GM13977 (cell line): ENCODE measurements around the gene PPP4R2.

ENCODE experiments used
- DNase-seq: peaks from one replicate; pipeline ENCODE4 v3.0.0; 2012; ENCODE audit warnings: low spot score
- in situ Hi-C: fragments of 300-500 bp; cut with MboI; formaldehyde crosslinking; loops from one replicate; pipeline ENCODE4 v1.12.0; 2022; ENCODE audit warnings: low sequenced_read_pairs, low pct_unique_long_range_greater_than_20kb, mixed read lengths, inconsistent platforms; ENCODE audit not compliant: unreplicated experiment
- TF ChIP-seq, protein P1 (sequence below): IDR thresholded peaks from 2 replicates; pipeline ENCODE4 v1.5.1; 2012; ENCODE audit warnings: mild to moderate bottlenecking, control low read depth; ENCODE audit not compliant: insufficient read depth; ENCODE audit errors: extremely low read depth, missing control alignments

Gene PPP4R2

DNA sequence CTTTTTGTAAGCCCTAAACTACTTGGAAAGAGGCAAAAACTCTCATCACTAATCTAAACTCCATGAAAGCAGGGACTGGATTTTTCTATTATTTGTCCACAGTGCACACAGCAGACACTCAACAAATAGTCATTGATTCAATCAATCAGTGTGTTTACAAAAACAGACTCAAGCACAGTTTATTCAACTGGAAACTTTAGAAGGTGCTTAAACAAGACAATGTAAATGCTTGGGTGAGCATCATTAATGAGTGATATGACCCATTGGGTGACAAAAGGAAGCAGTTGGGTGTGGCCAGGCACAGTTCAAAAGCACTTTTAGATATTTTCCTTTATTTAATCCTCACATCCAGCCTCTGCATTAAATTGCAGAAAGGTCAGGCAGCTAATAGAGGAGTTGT is 32.0 kb upstream of the PPP4R2 start:
- no peak for DNase-seq
- TF ChIP-seq, protein P1, sequence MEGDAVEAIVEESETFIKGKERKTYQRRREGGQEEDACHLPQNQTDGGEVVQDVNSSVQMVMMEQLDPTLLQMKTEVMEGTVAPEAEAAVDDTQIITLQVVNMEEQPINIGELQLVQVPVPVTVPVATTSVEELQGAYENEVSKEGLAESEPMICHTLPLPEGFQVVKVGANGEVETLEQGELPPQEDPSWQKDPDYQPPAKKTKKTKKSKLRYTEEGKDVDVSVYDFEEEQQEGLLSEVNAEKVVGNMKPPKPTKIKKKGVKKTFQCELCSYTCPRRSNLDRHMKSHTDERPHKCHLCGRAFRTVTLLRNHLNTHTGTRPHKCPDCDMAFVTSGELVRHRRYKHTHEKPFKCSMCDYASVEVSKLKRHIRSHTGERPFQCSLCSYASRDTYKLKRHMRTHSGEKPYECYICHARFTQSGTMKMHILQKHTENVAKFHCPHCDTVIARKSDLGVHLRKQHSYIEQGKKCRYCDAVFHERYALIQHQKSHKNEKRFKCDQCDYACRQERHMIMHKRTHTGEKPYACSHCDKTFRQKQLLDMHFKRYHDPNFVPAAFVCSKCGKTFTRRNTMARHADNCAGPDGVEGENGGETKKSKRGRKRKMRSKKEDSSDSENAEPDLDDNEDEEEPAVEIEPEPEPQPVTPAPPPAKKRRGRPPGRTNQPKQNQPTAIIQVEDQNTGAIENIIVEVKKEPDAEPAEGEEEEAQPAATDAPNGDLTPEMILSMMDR, result no peak
- in situ Hi-C loops, result no loop called here

DNA sequence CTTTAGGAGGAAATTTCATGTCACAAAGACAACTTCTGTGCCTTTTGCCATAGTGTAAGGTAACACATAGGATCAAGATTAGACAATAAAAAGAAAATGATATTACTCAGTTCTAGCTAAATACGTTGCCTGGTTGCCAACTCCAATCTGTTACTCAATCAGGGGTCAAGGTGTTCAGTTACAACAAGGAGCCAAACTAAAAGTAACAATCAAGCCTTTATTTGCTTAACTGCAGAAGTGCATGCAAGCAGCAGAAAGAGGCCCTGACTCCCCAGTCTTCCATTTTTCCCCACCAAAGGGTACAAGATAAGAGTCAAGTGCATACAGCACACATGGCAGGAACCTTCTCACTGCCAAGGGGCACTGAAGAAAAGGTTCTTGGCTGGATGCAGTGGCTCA is 28.3 kb upstream of the PPP4R2 start:
- DNase-seq, result no peak
- in situ Hi-C loops, result no loop called here
- TF ChIP-seq, protein P1, result no peak

DNA sequence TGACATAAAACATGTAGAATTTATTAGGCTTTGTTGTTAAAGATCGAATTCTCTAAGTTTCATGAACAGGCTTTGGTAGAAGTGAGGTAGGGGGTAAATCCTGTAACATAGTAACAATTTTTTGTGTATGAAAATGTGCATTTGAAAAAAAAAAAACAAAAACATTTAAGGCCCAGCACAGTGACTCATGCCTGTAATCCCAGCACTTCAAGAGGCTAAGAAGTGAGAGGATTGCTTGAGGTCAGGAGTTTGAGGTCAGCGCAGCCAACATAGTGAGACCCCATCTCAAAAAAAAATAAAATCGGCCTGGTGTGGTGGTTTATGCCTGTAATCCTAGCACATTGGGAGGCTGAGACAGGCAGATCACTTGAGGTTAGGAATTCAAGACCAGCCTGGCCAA is 26.8 kb upstream of the PPP4R2 start:
- DNase-seq, result no peak
- TF ChIP-seq, protein P1, result no peak
- in situ Hi-C loops, result no loop called here

DNA sequence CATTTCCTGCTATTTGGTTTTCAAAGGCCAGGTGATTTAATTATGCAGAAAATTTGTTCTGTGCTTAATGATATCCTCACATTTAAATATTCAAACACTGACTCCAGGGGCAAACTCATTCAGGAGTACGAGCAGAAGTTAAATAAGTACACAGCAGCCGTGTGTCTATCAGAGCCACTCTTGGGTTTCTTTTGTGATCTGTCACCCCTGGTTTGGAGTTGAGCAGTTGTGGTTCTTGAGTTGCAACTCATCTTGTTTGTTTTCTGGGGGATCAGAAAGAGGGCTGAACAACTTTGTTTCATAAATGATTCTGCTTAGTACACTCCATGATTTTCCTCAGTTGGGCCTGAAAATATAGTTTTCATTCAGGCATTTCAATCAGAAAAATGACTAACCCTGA is 25.7 kb upstream of the PPP4R2 start:
- DNase-seq, result no peak
- in situ Hi-C loops, result no loop called here
- TF ChIP-seq, protein P1, result no peak

DNA sequence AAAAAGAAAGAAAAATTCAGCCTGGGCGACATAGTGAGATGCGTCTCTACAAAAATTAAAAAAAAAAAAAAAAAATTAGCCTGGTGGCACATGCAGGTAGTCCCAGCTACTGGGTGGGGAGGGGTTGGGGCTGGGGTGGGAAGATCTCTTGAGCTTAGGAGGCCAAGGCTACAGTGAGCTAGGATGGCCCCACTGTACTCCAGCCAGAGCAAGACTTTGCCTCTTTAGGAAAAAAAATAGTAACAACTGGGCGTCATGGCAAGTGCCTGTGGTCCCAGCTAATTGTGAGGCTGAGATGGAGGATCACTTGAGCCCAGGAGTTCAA is 23.9 kb upstream of the PPP4R2 start:
- in situ Hi-C loops, result no loop called here
- DNase-seq, result no peak
- TF ChIP-seq, protein P1, result no peak

DNA sequence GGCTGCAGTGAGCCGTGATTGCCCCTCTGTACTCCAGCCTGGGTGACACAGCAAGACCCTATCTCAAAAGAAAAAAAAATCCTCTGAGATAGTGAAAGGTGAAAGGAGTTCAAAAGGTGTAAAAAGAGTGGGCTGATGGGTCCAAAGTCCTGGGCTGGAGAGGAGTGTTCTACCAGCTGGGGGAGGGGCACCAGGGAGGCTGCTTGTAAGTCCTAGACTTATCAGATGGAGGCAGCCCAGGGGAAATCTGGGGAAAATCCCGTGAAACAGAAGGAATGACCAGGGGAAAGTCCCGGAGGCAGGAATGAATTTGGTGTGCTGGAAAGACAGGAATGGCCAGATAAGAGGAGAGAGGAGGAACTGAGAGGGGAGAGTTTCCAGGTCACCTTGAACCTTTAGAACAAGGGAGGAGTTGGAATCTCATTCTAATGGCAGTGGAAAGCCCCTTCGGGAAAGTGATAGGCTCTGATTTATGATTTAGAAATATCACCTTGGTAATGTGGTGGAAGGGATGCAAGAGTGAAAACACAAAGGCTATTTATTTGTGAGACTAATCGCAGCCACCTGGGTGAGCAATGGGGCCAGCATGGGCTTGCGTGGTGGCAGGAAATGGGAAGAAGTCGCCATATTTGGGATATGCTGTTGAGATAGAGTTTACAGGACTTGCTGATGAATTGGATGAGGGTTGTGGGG is 23.4 kb upstream of the PPP4R2 start:
- no peak for DNase-seq
- TF ChIP-seq, protein P1, result no peak
- in situ Hi-C loops, result no loop called here

DNA sequence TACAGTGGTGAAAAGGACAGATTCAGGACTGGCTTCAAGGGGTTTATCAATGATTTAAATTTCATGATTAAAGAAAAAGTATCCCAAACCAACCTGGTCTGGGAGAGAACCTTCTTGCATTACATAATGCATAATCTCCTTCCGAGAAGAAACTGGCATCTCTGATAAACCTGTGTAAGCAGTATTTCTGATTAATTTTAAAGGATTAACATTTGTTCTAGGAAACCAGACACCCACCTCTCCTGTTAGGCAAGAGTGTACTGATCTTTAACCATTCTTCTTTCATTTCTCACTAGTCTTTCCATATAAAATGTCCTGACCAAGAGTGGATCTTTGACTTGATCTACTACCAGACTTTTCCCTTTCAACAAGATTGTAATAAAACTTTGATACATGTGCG is 22.8 kb upstream of the PPP4R2 start:
- DNase-seq, result no peak
- in situ Hi-C loops, result no loop called here
- TF ChIP-seq, protein P1, result no peak
